DMS53 (cell line): ENCODE results near the gene CCDC57.
A peak's percentile ranks its signal among the peaks of the same experiment; 100 is the strongest.
"Not testable (repeated sequence)": the region's sequence is repeated elsewhere in the genome, so short reads cannot be mapped to it uniquely, and the experiment has no call there.

Source experiments
- DNase-seq: peaks from one replicate; lab custom pipeline; 2025; lab: John Stamatoyannopoulos, UW

Gene CCDC57

GRCh38 chr17:82152114-82152513 lies 60.5 kb downstream of the CCDC57 start:
- DNase-seq, result no peak

GRCh38 chr17:82151106-82151957 lies 61.3 kb downstream of the CCDC57 start:
- no peak for DNase-seq

GRCh38 chr17:82149401-82150099 lies 63.1 kb downstream of the CCDC57 start:
- DNase-seq, result no peak

- DNase-seq, result no peak
Measured at GRCh38 chr17:82148997-82149396, 63.6 kb downstream of the CCDC57 start.

- no peak for DNase-seq
Measured at GRCh38 chr17:82148011-82148410, 64.6 kb downstream of the CCDC57 start.

- DNase-seq, result no peak
Measured at GRCh38 chr17:82146663-82147654, 65.7 kb downstream of the CCDC57 start.

GRCh38 chr17:82145550-82146155 lies 67.0 kb downstream of the CCDC57 start:
- DNase-seq, result no peak

- DNase-seq, result no peak
Measured at GRCh38 chr17:82143333-82143732, 69.3 kb downstream of the CCDC57 start.

- DNase-seq, result not testable (repeated sequence)
Measured at GRCh38 chr17:82139961-82140360, 72.7 kb downstream of the CCDC57 start.

GRCh38 chr17:82138511-82138992 lies 74.1 kb downstream of the CCDC57 start:
- DNase-seq, result no peak

- DNase-seq, result no peak
Measured at GRCh38 chr17:82134101-82134500, 78.5 kb downstream of the CCDC57 start.

- not testable (repeated sequence) for DNase-seq
Measured at GRCh38 chr17:82133166-82133953, 79.3 kb downstream of the CCDC57 start.

GRCh38 chr17:82129095-82129494 lies 83.5 kb downstream of the CCDC57 start:
- no peak for DNase-seq

- no peak for DNase-seq
Measured at GRCh38 chr17:82128287-82128686, 84.4 kb downstream of the CCDC57 start.

GRCh38 chr17:82127704-82128103 lies 84.9 kb downstream of the CCDC57 start:
- no peak for DNase-seq

- no peak for DNase-seq
Measured at GRCh38 chr17:82127315-82127595, 85.4 kb downstream of the CCDC57 start.

GRCh38 chr17:82126556-82127314 lies 85.9 kb downstream of the CCDC57 start:
- no peak for DNase-seq

GRCh38 chr17:82124101-82124500 lies 88.5 kb downstream of the CCDC57 start:
- DNase-seq, result no peak

GRCh38 chr17:82121660-82122629 lies 90.7 kb downstream of the CCDC57 start:
- peak; percentile 64 for DNase-seq
